Measurements from ENCODE around the gene IPO11. TPM values are rescaled to one million over a fixed set of nuclear protein-coding genes. Genes with fewer than 3 reads are reported as not detected.

The IPO11 gene
- total and polyA plus RNA-seq, 2 experiments from 2014 or later: 18.7 to 64.7 TPM

DNA sequence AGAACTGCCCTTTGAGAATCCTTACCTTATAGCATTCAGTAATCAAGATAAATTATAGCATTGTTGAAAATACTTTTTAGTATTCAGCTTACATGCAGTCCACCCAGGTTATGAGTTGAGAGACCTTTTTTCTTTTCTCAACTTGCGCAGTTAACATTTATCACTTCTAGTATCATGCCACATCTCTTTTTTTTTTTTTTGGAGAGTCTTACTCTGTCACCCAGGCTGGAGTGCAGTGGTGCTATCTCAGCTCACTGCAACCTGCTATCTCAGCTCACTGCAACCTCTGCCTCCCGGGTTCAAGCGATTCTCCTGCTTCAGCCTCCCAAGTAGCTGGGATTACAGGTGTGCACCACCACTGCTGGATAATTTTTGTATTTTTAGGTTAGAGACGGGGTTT lies 195.1 kb downstream of the IPO11 start:
- no peak overlapping the region for H3K27ac Mint-ChIP-seq
- no peak for TF ChIP-seq STAT1 (IDR thresholded peaks at IDR 0.05; ENCODE audit: unreplicated experiment)
- no peak for TF ChIP-seq JUNB (IDR thresholded peaks at IDR 0.05; ENCODE audit: unreplicated experiment)
- TF ChIP-seq CREB1 (CRISPR knock-in tag; IDR thresholded peaks at IDR 0.05; ENCODE audit: low read depth): no peak
- TF ChIP-seq ZNF331 (CRISPR knock-in tag; IDR thresholded peaks at IDR 0.05; ENCODE audit: low read depth): no peak
- TF ChIP-seq, protein P1, sequence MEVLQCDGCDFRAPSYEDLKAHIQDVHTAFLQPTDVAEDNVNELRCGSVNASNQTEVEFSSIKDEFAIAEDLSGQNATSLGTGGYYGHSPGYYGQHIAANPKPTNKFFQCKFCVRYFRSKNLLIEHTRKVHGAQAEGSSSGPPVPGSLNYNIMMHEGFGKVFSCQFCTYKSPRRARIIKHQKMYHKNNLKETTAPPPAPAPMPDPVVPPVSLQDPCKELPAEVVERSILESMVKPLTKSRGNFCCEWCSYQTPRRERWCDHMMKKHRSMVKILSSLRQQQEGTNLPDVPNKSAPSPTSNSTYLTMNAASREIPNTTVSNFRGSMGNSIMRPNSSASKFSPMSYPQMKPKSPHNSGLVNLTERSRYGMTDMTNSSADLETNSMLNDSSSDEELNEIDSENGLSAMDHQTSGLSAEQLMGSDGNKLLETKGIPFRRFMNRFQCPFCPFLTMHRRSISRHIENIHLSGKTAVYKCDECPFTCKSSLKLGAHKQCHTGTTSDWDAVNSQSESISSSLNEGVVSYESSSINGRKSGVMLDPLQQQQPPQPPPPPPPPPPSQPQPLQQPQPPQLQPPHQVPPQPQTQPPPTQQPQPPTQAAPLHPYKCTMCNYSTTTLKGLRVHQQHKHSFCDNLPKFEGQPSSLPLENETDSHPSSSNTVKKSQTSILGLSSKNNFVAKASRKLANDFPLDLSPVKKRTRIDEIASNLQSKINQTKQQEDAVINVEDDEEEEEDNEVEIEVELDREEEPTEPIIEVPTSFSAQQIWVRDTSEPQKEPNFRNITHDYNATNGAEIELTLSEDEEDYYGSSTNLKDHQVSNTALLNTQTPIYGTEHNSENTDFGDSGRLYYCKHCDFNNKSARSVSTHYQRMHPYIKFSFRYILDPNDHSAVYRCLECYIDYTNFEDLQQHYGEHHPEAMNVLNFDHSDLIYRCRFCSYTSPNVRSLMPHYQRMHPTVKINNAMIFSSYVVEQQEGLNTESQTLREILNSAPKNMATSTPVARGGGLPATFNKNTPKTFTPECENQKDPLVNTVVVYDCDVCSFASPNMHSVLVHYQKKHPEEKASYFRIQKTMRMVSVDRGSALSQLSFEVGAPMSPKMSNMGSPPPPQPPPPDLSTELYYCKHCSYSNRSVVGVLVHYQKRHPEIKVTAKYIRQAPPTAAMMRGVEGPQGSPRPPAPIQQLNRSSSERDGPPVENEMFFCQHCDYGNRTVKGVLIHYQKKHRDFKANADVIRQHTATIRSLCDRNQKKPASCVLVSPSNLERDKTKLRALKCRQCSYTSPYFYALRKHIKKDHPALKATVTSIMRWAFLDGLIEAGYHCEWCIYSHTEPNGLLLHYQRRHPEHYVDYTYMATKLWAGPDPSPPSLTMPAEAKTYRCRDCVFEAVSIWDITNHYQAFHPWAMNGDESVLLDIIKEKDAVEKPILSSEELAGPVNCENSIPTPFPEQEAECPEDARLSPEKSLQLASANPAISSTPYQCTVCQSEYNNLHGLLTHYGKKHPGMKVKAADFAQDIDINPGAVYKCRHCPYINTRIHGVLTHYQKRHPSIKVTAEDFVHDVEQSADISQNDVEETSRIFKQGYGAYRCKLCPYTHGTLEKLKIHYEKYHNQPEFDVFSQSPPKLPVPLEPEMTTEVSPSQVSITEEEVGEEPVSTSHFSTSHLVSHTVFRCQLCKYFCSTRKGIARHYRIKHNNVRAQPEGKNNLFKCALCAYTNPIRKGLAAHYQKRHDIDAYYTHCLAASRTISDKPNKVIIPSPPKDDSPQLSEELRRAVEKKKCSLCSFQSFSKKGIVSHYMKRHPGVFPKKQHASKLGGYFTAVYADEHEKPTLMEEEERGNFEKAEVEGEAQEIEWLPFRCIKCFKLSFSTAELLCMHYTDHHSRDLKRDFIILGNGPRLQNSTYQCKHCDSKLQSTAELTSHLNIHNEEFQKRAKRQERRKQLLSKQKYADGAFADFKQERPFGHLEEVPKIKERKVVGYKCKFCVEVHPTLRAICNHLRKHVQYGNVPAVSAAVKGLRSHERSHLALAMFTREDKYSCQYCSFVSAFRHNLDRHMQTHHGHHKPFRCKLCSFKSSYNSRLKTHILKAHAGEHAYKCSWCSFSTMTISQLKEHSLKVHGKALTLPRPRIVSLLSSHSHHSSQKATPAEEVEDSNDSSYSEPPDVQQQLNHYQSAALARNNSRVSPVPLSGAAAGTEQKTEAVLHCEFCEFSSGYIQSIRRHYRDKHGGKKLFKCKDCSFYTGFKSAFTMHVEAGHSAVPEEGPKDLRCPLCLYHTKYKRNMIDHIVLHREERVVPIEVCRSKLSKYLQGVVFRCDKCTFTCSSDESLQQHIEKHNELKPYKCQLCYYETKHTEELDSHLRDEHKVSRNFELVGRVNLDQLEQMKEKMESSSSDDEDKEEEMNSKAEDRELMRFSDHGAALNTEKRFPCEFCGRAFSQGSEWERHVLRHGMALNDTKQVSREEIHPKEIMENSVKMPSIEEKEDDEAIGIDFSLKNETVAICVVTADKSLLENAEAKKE (CRISPR knock-in tag; IDR thresholded peaks at IDR 0.05): no peak
- TF ChIP-seq POLR2AphosphoS5 (IDR thresholded peaks at IDR 0.05; ENCODE audit: low read depth): no peak
- no peak for TF ChIP-seq NANOG (IDR thresholded peaks at IDR 0.05; ENCODE audit: borderline replicate concordance)
- TF ChIP-seq EZH2phosphoT487 (IDR thresholded peaks at IDR 0.05; ENCODE audit: unreplicated experiment): no peak
- no peak for TF ChIP-seq EZH2 (IDR thresholded peaks at IDR 0.05; ENCODE audit: low read depth, unreplicated experiment)
- TF ChIP-seq, protein P2, sequence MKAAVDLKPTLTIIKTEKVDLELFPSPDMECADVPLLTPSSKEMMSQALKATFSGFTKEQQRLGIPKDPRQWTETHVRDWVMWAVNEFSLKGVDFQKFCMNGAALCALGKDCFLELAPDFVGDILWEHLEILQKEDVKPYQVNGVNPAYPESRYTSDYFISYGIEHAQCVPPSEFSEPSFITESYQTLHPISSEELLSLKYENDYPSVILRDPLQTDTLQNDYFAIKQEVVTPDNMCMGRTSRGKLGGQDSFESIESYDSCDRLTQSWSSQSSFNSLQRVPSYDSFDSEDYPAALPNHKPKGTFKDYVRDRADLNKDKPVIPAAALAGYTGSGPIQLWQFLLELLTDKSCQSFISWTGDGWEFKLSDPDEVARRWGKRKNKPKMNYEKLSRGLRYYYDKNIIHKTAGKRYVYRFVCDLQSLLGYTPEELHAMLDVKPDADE (IDR thresholded peaks at IDR 0.05): no peak
- TF ChIP-seq, protein P3, sequence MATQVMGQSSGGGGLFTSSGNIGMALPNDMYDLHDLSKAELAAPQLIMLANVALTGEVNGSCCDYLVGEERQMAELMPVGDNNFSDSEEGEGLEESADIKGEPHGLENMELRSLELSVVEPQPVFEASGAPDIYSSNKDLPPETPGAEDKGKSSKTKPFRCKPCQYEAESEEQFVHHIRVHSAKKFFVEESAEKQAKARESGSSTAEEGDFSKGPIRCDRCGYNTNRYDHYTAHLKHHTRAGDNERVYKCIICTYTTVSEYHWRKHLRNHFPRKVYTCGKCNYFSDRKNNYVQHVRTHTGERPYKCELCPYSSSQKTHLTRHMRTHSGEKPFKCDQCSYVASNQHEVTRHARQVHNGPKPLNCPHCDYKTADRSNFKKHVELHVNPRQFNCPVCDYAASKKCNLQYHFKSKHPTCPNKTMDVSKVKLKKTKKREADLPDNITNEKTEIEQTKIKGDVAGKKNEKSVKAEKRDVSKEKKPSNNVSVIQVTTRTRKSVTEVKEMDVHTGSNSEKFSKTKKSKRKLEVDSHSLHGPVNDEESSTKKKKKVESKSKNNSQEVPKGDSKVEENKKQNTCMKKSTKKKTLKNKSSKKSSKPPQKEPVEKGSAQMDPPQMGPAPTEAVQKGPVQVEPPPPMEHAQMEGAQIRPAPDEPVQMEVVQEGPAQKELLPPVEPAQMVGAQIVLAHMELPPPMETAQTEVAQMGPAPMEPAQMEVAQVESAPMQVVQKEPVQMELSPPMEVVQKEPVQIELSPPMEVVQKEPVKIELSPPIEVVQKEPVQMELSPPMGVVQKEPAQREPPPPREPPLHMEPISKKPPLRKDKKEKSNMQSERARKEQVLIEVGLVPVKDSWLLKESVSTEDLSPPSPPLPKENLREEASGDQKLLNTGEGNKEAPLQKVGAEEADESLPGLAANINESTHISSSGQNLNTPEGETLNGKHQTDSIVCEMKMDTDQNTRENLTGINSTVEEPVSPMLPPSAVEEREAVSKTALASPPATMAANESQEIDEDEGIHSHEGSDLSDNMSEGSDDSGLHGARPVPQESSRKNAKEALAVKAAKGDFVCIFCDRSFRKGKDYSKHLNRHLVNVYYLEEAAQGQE (IDR thresholded peaks at IDR 0.05; ENCODE audit: unreplicated experiment): no peak
- no peak for TF ChIP-seq ZNF114 (CRISPR knock-in tag; IDR thresholded peaks at IDR 0.05)
- TF ChIP-seq, protein P4, sequence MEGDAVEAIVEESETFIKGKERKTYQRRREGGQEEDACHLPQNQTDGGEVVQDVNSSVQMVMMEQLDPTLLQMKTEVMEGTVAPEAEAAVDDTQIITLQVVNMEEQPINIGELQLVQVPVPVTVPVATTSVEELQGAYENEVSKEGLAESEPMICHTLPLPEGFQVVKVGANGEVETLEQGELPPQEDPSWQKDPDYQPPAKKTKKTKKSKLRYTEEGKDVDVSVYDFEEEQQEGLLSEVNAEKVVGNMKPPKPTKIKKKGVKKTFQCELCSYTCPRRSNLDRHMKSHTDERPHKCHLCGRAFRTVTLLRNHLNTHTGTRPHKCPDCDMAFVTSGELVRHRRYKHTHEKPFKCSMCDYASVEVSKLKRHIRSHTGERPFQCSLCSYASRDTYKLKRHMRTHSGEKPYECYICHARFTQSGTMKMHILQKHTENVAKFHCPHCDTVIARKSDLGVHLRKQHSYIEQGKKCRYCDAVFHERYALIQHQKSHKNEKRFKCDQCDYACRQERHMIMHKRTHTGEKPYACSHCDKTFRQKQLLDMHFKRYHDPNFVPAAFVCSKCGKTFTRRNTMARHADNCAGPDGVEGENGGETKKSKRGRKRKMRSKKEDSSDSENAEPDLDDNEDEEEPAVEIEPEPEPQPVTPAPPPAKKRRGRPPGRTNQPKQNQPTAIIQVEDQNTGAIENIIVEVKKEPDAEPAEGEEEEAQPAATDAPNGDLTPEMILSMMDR (conservative IDR thresholded peaks at IDR 0.05; ENCODE audit: low read depth in 2 of 2): no peak
- H3K27me3 Mint-ChIP-seq (ENCODE audit: insufficient read depth, low read depth, poor library complexity): no peaks in the 10 kb centered on the region
- H3K4me1 Mint-ChIP-seq: no peaks in the 10 kb centered on the region
- no peaks in the 10 kb centered on the region for H3K9me3 Mint-ChIP-seq
- no peaks in the 10 kb centered on the region for H3K9me2 ChIP-seq (ENCODE audit: insufficient read depth)
- H3K36me3 ChIP-seq (ENCODE audit: insufficient read depth): no peaks in the 10 kb centered on the region; the same call in 1 of the 2 replicates
- no peak for ATAC-seq
- H3K4me1 ChIP-seq (ENCODE audit: insufficient read depth): no peaks in the 10 kb centered on the region
- H3K4me2 ChIP-seq: no peak overlapping the region
- no peak overlapping the region for H2AFZ ChIP-seq
- no peak overlapping the region for H3K4me3 ChIP-seq
- H3K36me3 Mint-ChIP-seq (ENCODE audit: low read depth): peaks cover 10% of the 10 kb centered on the region; the same call in 2 of the 3 replicates
- H4K20me1 ChIP-seq (replicated peaks; ENCODE audit: insufficient read depth): no peaks in the 10 kb centered on the region
- no peaks in the 10 kb centered on the region for H3K27me3 ChIP-seq (ENCODE audit: insufficient read depth)
- no peak overlapping the region for H3K4me3 Mint-ChIP-seq
- no peaks in the 10 kb centered on the region for H3F3A ChIP-seq (replicated peaks; ENCODE audit: low read depth)
- H3K27ac ChIP-seq (ENCODE audit: low read depth): no peak overlapping the region
- no peak for DNase-seq (ENCODE audit: low spot score)
- H3K79me2 ChIP-seq (replicated peaks; ENCODE audit: insufficient read depth): no peaks in the 10 kb centered on the region

Measured in GM23338 (cell line).